ENCODE results near the gene PPFIBP1.
"Not testable (repeated sequence)": the region's sequence is repeated elsewhere in the genome, so short reads cannot be mapped to it uniquely, and the experiment has no call there.

- TF ChIP-seq POLR2A (IDR thresholded peaks at IDR 0.05); CTCF (IDR thresholded peaks at IDR 0.05 in 8 of 11, conservative IDR thresholded peaks at IDR 0.05 in 3 of 11); POLR2AphosphoS5 (IDR thresholded peaks at IDR 0.05): not testable (repeated sequence)
Measured at GRCh38 chr12:27581331-27581671, 57.3 kb downstream of the PPFIBP1 start.
